Measurements from ENCODE around the gene INTS11. TPM values are rescaled to one million over a fixed set of nuclear protein-coding genes. Genes with fewer than 3 reads are reported as not detected.

Gene INTS11
- total and polyA plus RNA-seq, 2 of the 8 experiments (the other 6 are each of a cell fraction or from before 2014, with no cell fraction given): 113 to 243 TPM

DNA sequence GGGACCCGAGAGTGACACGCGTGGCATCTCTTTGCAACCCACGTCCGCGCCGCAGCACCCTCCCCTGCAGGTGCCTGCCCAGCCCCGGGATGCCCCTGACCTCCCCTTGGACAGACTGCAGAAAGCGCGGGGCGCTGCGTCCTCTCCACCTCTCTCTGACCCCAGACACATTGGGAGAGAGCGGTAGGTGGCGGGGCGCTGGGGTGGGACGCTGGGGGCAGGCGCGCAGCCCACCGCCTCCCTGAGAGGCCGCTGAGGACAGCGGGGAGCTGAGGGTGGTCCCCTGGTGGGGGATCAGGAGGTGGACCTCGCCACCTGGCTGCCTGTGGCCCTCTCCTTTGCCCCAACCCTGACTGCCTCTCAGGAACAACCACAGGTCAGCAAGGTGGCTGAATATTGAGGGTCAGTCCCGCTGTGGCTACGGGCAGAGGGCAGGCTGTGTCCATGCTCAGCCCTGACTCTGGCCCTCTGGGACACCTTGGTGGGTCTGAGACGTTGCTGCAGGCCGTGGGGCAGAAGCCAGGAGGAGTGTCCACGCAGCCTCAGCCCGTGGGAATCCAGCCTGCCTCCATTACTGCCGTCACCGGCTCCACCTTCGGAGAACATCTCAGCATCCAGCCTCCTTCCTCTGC, 50.0 kb downstream of the INTS11 start:
- Histone ChIP-seq H4K91ac (replicated peaks; ENCODE audit: insufficient read length, low read length) (peak overlapping the region; percentile 22), H3K18ac (ENCODE audit: extremely low read depth, low read length) (peak overlapping the region; percentile 5; the same call in 1 of the 2 replicates), H3K79me1 (ENCODE audit: low read depth, low read length) (peaks cover 19% of the 10 kb centered on the region), H3K23me2 (ENCODE audit: low read depth, low read length) (peaks cover 12% of the 10 kb centered on the region; the same call in 1 of the 2 replicates), H3K23ac (ENCODE audit: insufficient read length) (no peak overlapping the region), H3K27me3 (replicated peaks in 1 of 4; ENCODE audit: control insufficient read depth in 3 of 4, extremely low read depth in 1 of 4, insufficient read depth in 3 of 4, low read length in 3 of 4) (no peaks in the 10 kb centered on the region; a peak in 1 of 7 replicates), H2BK12ac (ENCODE audit: low read depth, low read length) (peak overlapping the region; percentile 18; the same call in 1 of the 2 replicates), H2BK15ac (ENCODE audit: low read length) (0 out of 2 replicates have a peak overlapping the region, but pooled peaks have one; percentile 7), H4K20me1 (replicated peaks in 1 of 2; ENCODE audit: control insufficient read depth in 1 of 2, insufficient read depth in 2 of 2, low read length in 2 of 2) (peaks cover 20 to 22% of the 10 kb centered on the region in 2 experiments), H2BK20ac (ENCODE audit: low read length) (no peak overlapping the region), H3K4me3 (ENCODE audit: extremely low read depth in 1 of 4, insufficient read depth in 2 of 4, low read depth in 3 of 4, low read length in 4 of 4) (peak overlapping the region; percentile 37 to 99 (median 48)), H3K79me2 (ENCODE audit: control insufficient read depth in 1 of 2, insufficient read depth in 2 of 2, low read length in 2 of 2) (peaks cover 12 to 40% of the 10 kb centered on the region in 2 experiments; a peak in 3 of 4 replicates), H3K36me3 (ENCODE audit: control insufficient read depth in 2 of 4, insufficient read depth in 4 of 4, low read length in 3 of 4) (no peaks in the 10 kb centered on the region), H4K8ac (ENCODE audit: extremely low read depth, insufficient read depth, low read length) (peak overlapping the region; percentile 54), H2BK5ac (ENCODE audit: low read depth, low read length) (no peak overlapping the region), H3K9me3 (ENCODE audit: insufficient read depth in 2 of 2, low read depth in 1 of 2, low read length in 1 of 2) (no peaks in the 10 kb centered on the region), H3K4me2 (ENCODE audit: insufficient read depth in 1 of 2, low read depth in 2 of 2, low read length in 2 of 2) (peak overlapping the region; percentile 81 to 83), H3K4ac (replicated peaks; ENCODE audit: insufficient read length, low read depth, low read length) (peak overlapping the region; percentile 75), H3K14ac (ENCODE audit: insufficient read length) (no peak overlapping the region), H3K9ac (replicated peaks in 1 of 4; ENCODE audit: extremely low read depth in 1 of 4, low read depth in 3 of 4, low read length in 3 of 4) (peak overlapping the region in 1 of 4 experiments; percentile 23; a peak in 2 of 7 replicates), H4K5ac (ENCODE audit: insufficient read length, low read depth, low read length) (no peak overlapping the region), H3K56ac (replicated peaks; ENCODE audit: insufficient read length, low read depth, low read length) (peak overlapping the region; percentile 3), H2AK5ac (ENCODE audit: low read depth, low read length) (no peak overlapping the region), H3K27ac (ENCODE audit: low read depth, low read length) (no peak overlapping the region), H3K4me1 (replicated peaks in 1 of 4; ENCODE audit: control insufficient read depth in 3 of 4, insufficient read depth in 4 of 4, low read length in 3 of 4) (peaks cover 0 to 17% (median 8%) of the 10 kb centered on the region in 4 experiments; a peak in 5 of 7 replicates), H2BK120ac (replicated peaks; ENCODE audit: low read depth, low read length) (no peak overlapping the region), H2AFZ (ENCODE audit: low read length) (peak overlapping the region; percentile 9; the same call in 1 of the 2 replicates)
- ChIA-PET POLR2A (ENCODE audit: partially characterized antibody) (interaction anchor here (0.7 to 3.0 kb wide), 5 partner anchors 11 to 130 kb away, joined by 3 to 12 read pairs (median 5); no protein-coding TSS in a partner anchor), CTCF (ENCODE audit: partially characterized antibody) (interaction anchor here (1.4 to 1.7 kb wide), 2 partner anchors 10 to 17 kb away, joined by 5 to 6 read pairs; no protein-coding TSS in a partner anchor)
- WGBS, 2 experiments (ENCODE audit: extremely low coverage in 1 of 2, insufficient coverage in 1 of 2, insufficient read length in 1 of 2, insufficient replicate concordance in 2 of 2, low coverage in 1 of 2, low lambda C conversion rate in 2 of 2, missing lambda C conversion rate in 1 of 2): 66% methylated on average over 11 of the region's 31 CpGs; no CpG with 5 or more reads in 1 of the 2 experiments
- DNase-seq (ENCODE audit: low read depth in 1 of 2, low spot score in 2 of 2): no peak
- FAIRE-seq: no peak
- TF ChIP-seq PHF8 (conservative IDR thresholded peaks at IDR 0.05; ENCODE audit: low read depth, low read length): no peak
- no peak for TF ChIP-seq GABPA (IDR thresholded peaks at IDR 0.05; ENCODE audit: borderline replicate concordance, insufficient read depth, low read length)
- peak in 1 of 2 experiments; percentile 10; a peak in 1 of 4 replicates for TF ChIP-seq SIN3A (conservative IDR thresholded peaks at IDR 0.05 in 1 of 2, IDR thresholded peaks at IDR 0.05 in 1 of 2; ENCODE audit: low read depth in 1 of 2, low read length in 2 of 2)
- TF ChIP-seq, protein P1, sequence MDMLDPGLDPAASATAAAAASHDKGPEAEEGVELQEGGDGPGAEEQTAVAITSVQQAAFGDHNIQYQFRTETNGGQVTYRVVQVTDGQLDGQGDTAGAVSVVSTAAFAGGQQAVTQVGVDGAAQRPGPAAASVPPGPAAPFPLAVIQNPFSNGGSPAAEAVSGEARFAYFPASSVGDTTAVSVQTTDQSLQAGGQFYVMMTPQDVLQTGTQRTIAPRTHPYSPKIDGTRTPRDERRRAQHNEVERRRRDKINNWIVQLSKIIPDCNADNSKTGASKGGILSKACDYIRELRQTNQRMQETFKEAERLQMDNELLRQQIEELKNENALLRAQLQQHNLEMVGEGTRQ (IDR thresholded peaks at IDR 0.05; ENCODE audit: low read length): no peak
- no peak for TF ChIP-seq KDM1A (IDR thresholded peaks at IDR 0.05; ENCODE audit: borderline replicate concordance, low read length)
- TF ChIP-seq KDM4A (IDR thresholded peaks at IDR 0.05; ENCODE audit: low read depth, low read length, severe bottlenecking): peak; percentile 35
- TF ChIP-seq, protein P2, sequence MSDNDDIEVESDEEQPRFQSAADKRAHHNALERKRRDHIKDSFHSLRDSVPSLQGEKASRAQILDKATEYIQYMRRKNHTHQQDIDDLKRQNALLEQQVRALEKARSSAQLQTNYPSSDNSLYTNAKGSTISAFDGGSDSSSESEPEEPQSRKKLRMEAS (IDR thresholded peaks at IDR 0.05): 0 out of 2 replicates have a peak, but pooled peaks have one; percentile 1
- no peak for TF ChIP-seq CHD1 (IDR thresholded peaks at IDR 0.05; ENCODE audit: low read depth, low read length)
- TF ChIP-seq TAF7 (optimal IDR thresholded peaks at IDR 0.05; ENCODE audit: borderline replicate concordance, low read depth, low read length): no peak

Data from H1 (cell line).